Activated T-cell treated with anti-CD3 and anti-CD28 coated beads, Interleukin-2, amount 50 U/mL, for 24 hours (primary cell): ENCODE results near the gene CTNNA3.

Source experiments
- DNase-seq: peaks from one replicate; pipeline ENCODE4 v3.0.0-alpha.2; 2020
- H3K27ac Mint-ChIP-seq: 2 replicates; pipeline ENCODE4 v1.8.0; 2020; ENCODE audit warnings: mild to moderate bottlenecking, mixed read lengths
- H3K27me3 Mint-ChIP-seq: 2 replicates; pipeline ENCODE4 v1.8.0; 2020; ENCODE audit warnings: mixed read lengths
- H3K36me3 Mint-ChIP-seq: 2 replicates; pipeline ENCODE4 v1.8.0; 2020; ENCODE audit warnings: low read depth, mixed read lengths
- H3K4me1 Mint-ChIP-seq: 2 replicates; pipeline ENCODE4 v1.8.0; 2020; ENCODE audit warnings: low read depth, mixed read lengths
- H3K4me3 Mint-ChIP-seq: 2 replicates; pipeline ENCODE4 v1.8.0; 2020; ENCODE audit warnings: mild to moderate bottlenecking, moderate library complexity, mixed read lengths
- H3K9me3 Mint-ChIP-seq: 2 replicates; pipeline ENCODE4 v1.8.0; 2020; ENCODE audit warnings: mixed read lengths

The CTNNA3 gene

GRCh38 chr10:66273966-66274519, 1422.0 kb downstream of the CTNNA3 start:
- peaks cover 5% of the 10 kb centered on the region for H3K9me3 Mint-ChIP-seq
- no peaks in the 10 kb centered on the region for H3K36me3 Mint-ChIP-seq
- no peaks in the 10 kb centered on the region for H3K4me1 Mint-ChIP-seq
- DNase-seq = no peak
- no peak overlapping the region for H3K4me3 Mint-ChIP-seq
- no peaks in the 10 kb centered on the region for H3K27me3 Mint-ChIP-seq
- H3K27ac Mint-ChIP-seq = no peak overlapping the region

- no peaks in the 10 kb centered on the region for H3K27me3 Mint-ChIP-seq
- H3K9me3 Mint-ChIP-seq = peaks cover 2% of the 10 kb centered on the region
- no peak overlapping the region for H3K4me3 Mint-ChIP-seq
- DNase-seq = no peak
- H3K36me3 Mint-ChIP-seq = no peaks in the 10 kb centered on the region
- no peak overlapping the region for H3K27ac Mint-ChIP-seq
- H3K4me1 Mint-ChIP-seq = no peaks in the 10 kb centered on the region
These were observed 1430.6 kb downstream of the CTNNA3 start for GRCh38 chr10:66265398-66265797.

DNA sequence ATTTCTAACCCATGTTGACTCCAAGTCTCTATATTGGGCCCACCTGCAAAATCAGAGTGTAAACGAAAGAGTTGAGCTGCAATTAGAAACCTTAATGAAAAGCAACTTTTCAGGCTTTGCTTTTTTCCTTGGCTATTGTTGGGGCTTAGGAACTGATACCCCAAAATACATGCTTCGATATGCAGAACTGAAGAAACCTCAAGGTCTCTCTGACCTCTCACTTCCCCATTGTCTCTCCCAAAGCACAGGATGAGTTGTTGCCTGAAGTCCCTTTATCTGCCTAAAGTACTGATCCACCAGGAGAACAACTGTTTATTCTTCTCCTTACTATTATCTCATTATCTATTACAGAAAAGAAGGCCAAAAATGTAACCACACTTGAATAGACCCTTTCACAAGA, 1436.2 kb downstream of the CTNNA3 start:
- Mint-ChIP-seq H3K36me3 (no peaks in the 10 kb centered on the region), H3K4me3 (no peak overlapping the region), H3K27me3 (no peaks in the 10 kb centered on the region), H3K9me3 (peaks cover 2% of the 10 kb centered on the region), H3K4me1 (no peaks in the 10 kb centered on the region), H3K27ac (no peak overlapping the region)
- DNase-seq = no peak

- peaks cover 2% of the 10 kb centered on the region for H3K9me3 Mint-ChIP-seq
- no peaks in the 10 kb centered on the region for H3K4me1 Mint-ChIP-seq
- H3K4me3 Mint-ChIP-seq = no peak overlapping the region
- no peak for DNase-seq
- no peaks in the 10 kb centered on the region for H3K36me3 Mint-ChIP-seq
- H3K27me3 Mint-ChIP-seq = no peaks in the 10 kb centered on the region
- no peak overlapping the region for H3K27ac Mint-ChIP-seq
These were observed 1437.3 kb downstream of the CTNNA3 start for GRCh38 chr10:66258693-66259092.

DNA sequence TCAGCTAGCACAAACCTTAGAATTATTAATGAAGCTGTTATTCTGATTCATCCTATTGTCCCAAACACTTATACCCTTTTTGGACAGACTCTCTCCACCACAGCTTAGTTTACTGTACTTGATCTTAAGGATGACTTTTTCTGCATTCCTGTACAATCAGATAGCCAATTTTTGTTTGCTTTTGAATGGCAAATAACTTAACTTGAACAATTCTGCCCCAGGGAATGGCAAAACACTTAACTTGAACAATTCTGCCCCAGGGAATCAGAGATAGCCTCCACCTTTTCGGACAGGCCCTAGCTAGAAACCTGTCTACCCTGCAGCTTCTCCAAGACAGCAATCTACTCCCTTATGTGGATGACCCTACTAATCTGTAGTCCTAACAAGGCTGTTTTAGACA, 1438.2 kb downstream of the CTNNA3 start:
- no peaks in the 10 kb centered on the region for H3K27me3 Mint-ChIP-seq

DNA sequence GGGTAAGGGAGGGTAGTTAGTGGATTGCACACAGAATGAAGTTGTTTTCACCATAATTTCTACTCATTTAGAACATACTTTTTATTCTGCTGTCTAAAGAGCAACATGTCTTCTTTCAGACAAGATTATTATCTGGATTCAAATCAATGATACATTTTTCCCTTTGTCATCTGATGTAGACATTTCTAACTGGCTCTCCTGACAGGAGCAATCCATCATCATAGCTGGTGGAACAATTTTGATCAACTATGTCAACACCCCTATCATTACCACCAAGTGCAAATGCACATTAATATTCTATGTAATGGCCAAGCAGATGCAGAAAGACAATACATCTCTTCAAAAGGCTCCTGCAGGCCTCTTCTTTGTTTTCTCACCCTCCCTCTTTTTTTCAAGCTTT, 1443.0 kb downstream of the CTNNA3 start:
- no peak overlapping the region for H3K4me3 Mint-ChIP-seq
- DNase-seq = no peak
- H3K27ac Mint-ChIP-seq = no peak overlapping the region
- no peaks in the 10 kb centered on the region for H3K36me3 Mint-ChIP-seq
- no peaks in the 10 kb centered on the region for H3K4me1 Mint-ChIP-seq
- no peaks in the 10 kb centered on the region for H3K27me3 Mint-ChIP-seq
- peaks cover 12% of the 10 kb centered on the region for H3K9me3 Mint-ChIP-seq

More for the DNA sequence above, 1438.2 kb downstream of the CTNNA3 start:
- DNase-seq = no peak
- Mint-ChIP-seq H3K4me3 (no peak overlapping the region), H3K36me3 (no peaks in the 10 kb centered on the region), H3K27ac (no peak overlapping the region), H3K9me3 (peaks cover 2% of the 10 kb centered on the region), H3K4me1 (no peaks in the 10 kb centered on the region)

DNA sequence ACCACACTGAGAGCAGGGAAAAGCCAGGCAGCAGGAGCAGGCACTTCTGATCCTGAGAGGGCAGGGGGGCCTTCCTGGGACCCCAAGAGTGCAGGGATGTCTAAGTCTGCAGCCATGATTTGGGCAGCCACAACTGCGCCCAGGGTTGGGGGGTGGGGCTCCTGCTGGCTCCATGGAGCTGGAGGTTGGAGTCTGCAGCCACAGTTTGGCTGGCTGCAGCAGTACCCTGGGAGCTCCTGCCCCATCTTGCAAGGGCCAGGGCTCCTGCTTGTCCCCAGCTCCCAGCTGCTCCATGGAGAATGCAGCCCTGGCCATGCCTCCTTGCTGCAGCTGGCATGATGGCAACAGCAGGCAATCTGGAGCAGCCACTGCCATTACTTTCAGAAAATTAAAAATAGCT, 1449.8 kb downstream of the CTNNA3 start:
- no peak overlapping the region for H3K4me3 Mint-ChIP-seq

DNA sequence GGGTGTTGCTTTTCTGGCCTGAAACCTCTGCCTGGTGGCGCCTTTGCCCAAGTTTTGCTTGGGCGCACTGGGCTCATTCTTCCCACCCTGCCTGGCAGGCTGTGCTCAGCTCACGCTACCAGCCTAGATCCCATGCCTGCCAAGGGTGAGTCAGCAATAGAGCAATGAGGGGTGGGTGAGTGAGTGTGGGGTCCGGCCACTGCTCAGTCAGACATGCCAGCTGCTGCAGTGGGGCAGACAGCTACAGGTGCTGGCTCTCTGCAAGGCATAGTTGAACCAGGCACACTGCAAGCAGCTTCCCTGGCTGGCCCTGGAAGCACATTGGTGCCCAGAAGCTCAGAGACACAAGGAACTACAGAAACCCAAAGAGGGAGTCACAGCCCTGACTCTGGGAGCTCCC, 1451.0 kb downstream of the CTNNA3 start:
- no peak for DNase-seq
- no peaks in the 10 kb centered on the region for H3K27me3 Mint-ChIP-seq
- no peaks in the 10 kb centered on the region for H3K36me3 Mint-ChIP-seq
- no peaks in the 10 kb centered on the region for H3K4me1 Mint-ChIP-seq
- peaks cover 25% of the 10 kb centered on the region for H3K9me3 Mint-ChIP-seq
- no peak overlapping the region for H3K27ac Mint-ChIP-seq
- no peak overlapping the region for H3K4me3 Mint-ChIP-seq

More for the DNA sequence above, 1449.8 kb downstream of the CTNNA3 start:
- DNase-seq = no peak
- no peaks in the 10 kb centered on the region for H3K36me3 Mint-ChIP-seq
- no peak overlapping the region for H3K27ac Mint-ChIP-seq
- H3K9me3 Mint-ChIP-seq = peaks cover 25% of the 10 kb centered on the region
- no peaks in the 10 kb centered on the region for H3K27me3 Mint-ChIP-seq
- H3K4me1 Mint-ChIP-seq = no peaks in the 10 kb centered on the region

GRCh38 chr10:66242885-66243284, 1453.1 kb downstream of the CTNNA3 start:
- H3K27ac Mint-ChIP-seq = no peak overlapping the region
- peaks cover 13% of the 10 kb centered on the region for H3K9me3 Mint-ChIP-seq
- no peak for DNase-seq
- H3K4me1 Mint-ChIP-seq = no peaks in the 10 kb centered on the region
- H3K4me3 Mint-ChIP-seq = no peak overlapping the region
- no peaks in the 10 kb centered on the region for H3K27me3 Mint-ChIP-seq
- no peaks in the 10 kb centered on the region for H3K36me3 Mint-ChIP-seq

GRCh38 chr10:66239062-66239461, 1456.9 kb downstream of the CTNNA3 start:
- no peaks in the 10 kb centered on the region for H3K9me3 Mint-ChIP-seq

DNA sequence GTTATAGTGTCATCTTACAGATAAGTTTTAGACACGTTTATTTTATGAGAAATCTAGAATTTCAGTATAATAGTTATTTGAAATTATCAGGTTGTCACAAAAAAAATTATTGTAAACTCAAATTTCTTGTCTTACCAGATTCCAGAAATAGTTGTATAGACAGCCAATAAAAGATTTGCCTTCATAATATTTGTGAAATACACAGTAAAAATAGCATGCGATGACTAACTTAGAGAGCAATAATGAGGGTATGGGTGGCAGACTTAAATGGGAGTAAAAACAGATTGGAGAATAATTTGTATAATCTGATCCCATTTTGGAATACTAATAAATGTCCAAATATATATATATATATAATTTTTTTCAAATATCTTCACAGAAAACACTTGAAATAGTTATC, 1457.7 kb downstream of the CTNNA3 start:
- no peaks in the 10 kb centered on the region for H3K4me1 Mint-ChIP-seq
- no peaks in the 10 kb centered on the region for H3K9me3 Mint-ChIP-seq
- H3K4me3 Mint-ChIP-seq = no peak overlapping the region
- no peaks in the 10 kb centered on the region for H3K36me3 Mint-ChIP-seq
- DNase-seq = no peak
- H3K27ac Mint-ChIP-seq = no peak overlapping the region
- H3K27me3 Mint-ChIP-seq = no peaks in the 10 kb centered on the region

More at GRCh38 chr10:66239062-66239461, 1456.9 kb downstream of the CTNNA3 start:
- no peaks in the 10 kb centered on the region for H3K27me3 Mint-ChIP-seq
- H3K27ac Mint-ChIP-seq = no peak overlapping the region
- H3K4me3 Mint-ChIP-seq = no peak overlapping the region
- no peaks in the 10 kb centered on the region for H3K4me1 Mint-ChIP-seq
- no peaks in the 10 kb centered on the region for H3K36me3 Mint-ChIP-seq
- no peak for DNase-seq

DNA sequence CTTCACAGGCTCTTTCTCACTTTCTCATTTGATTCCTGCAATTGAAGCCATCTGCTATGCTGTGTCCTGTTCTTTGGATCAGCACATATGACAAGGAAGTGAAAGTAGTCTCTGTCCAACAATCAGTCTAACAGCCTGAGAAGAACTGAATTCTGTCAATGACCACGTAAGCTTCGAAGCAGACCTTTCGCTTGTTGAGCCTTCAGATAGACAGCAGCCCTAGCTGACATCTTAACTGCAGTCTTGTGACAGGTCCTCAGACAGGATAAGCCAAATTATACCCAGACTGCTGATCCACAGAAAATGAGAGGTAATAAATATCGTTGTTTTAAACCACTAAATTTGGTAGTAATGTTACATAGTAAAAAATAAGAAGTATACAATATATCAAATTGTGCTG, 1461.1 kb downstream of the CTNNA3 start:
- H3K27ac Mint-ChIP-seq = no peak overlapping the region
- DNase-seq = no peak
- H3K36me3 Mint-ChIP-seq = no peaks in the 10 kb centered on the region
- H3K4me3 Mint-ChIP-seq = no peak overlapping the region
- peaks cover 10% of the 10 kb centered on the region for H3K9me3 Mint-ChIP-seq
- H3K4me1 Mint-ChIP-seq = no peaks in the 10 kb centered on the region
- no peaks in the 10 kb centered on the region for H3K27me3 Mint-ChIP-seq

GRCh38 chr10:66228887-66229286, 1467.1 kb downstream of the CTNNA3 start:
- Mint-ChIP-seq H3K4me3 (no peak overlapping the region), H3K27me3 (no peaks in the 10 kb centered on the region), H3K36me3 (no peaks in the 10 kb centered on the region), H3K27ac (no peak overlapping the region), H3K4me1 (no peaks in the 10 kb centered on the region), H3K9me3 (peaks cover 34% of the 10 kb centered on the region)
- DNase-seq = no peak

DNA sequence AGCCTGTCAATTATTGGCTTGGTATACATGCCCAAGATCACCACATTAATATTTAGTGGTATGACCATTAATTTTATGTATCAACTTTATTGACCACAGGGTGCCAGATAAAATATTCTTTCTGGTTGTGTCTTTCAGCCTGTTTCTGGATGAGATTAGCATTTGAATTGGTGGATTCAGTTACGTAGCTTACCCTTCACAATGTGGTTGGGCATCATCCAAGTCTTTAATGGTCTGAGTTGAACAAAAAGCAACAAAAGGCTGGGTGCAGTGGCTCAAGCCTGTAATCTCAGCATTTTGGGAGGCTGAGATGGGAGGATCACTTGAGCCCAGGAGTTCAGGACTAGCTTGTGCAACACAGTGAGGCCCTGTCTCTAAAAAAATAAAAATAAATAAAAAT, 1472.3 kb downstream of the CTNNA3 start:
- H3K4me3 Mint-ChIP-seq = no peak overlapping the region
- no peak for DNase-seq
- peaks cover 7% of the 10 kb centered on the region for H3K4me1 Mint-ChIP-seq
- H3K27me3 Mint-ChIP-seq = no peaks in the 10 kb centered on the region
- no peak overlapping the region for H3K27ac Mint-ChIP-seq
- H3K9me3 Mint-ChIP-seq = peaks cover 20% of the 10 kb centered on the region
- no peaks in the 10 kb centered on the region for H3K36me3 Mint-ChIP-seq

DNA sequence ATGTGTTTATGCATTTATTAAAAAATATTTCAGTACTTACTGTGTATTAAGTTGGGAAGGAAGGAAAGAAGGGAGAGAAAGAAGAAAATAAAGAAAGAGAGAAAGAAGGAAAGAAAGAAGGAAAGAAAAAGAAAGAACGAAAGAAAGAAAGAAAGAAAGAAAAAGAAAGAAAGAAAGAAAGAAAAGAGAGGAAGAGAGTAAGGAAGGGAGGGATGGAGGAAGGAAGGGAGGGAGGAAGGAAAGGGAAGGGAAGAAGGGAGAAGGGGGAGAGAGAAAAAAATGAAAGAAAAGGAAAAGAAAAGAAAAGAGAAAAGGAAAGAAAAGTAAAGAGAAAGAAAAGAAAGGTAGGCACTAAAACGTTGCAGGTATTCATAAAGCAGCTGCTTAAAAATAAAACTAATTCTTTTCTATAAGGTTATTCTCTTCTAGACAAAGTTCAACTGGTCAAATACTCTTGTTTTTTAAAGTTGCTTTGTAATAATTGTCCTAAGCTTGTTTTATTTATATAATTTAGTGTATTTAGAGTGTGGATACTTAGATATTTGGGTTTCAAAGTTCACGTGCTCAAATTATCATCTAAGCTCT, 1473.4 kb downstream of the CTNNA3 start:
- H3K4me3 Mint-ChIP-seq = no peak overlapping the region
- peaks cover 13% of the 10 kb centered on the region for H3K4me1 Mint-ChIP-seq
- H3K27ac Mint-ChIP-seq = no peak overlapping the region
- no peak for DNase-seq
- H3K27me3 Mint-ChIP-seq = no peaks in the 10 kb centered on the region
- peaks cover 21% of the 10 kb centered on the region for H3K9me3 Mint-ChIP-seq
- no peaks in the 10 kb centered on the region for H3K36me3 Mint-ChIP-seq
